ENCODE data around the gene ASTL. TPM values are rescaled to one million over a fixed set of nuclear protein-coding genes. Genes with fewer than 3 reads are reported as not detected.
A peak's percentile ranks its signal among the peaks of the same experiment; 100 is the strongest.
"Not testable (repeated sequence)": the region's sequence is repeated elsewhere in the genome, so short reads cannot be mapped to it uniquely, and the experiment has no call there.

Gene ASTL
- total RNA-seq, 2 donors from 2014 or later = 0.31 to 0.45 TPM

DNA sequence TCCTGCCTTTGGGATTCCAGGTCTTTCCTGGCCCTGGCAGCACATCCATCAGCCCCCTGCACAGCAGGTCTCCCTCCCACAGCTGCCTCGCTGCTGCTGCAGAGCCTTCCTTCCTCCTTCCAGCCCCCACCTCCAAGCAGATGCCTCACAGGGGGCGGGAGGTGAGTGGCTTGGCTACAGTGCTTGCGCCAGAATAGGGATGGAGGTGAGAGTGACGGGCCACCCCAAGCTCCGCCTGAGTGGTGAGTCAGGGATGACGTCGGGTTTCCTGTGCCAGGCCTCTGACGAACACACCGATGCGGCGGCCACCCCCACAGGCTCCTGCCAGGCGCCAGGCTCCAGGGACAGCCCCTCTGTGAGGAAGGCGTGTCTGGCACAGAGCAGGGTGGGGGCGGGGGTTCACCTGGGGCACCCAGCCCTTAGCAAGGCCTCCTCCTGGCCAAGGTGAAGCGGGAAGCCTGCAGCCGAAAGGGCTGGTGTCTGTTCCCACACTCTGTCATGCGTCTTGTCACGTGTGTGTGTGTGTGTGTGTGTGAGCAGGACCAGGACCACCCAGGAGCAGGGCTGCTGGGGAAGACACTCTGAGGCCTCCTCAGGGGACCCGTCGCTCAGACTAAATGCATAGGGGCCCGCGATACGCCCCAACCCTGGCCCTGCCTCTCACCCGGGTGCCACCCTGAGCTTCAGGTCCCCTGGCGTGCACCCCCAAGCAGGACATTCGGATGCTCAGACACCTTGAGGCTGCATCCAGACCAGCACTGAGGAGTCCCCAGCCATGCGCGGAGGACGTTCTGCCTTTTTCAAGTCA lies 10.3 kb upstream of the ASTL start:
- intact Hi-C loops (cut with DNase I, micrococcal nuclease) = no loop called here
- peak; percentile 61 for ATAC-seq
- peak; percentile 83 to 84 for DNase-seq

DNA sequence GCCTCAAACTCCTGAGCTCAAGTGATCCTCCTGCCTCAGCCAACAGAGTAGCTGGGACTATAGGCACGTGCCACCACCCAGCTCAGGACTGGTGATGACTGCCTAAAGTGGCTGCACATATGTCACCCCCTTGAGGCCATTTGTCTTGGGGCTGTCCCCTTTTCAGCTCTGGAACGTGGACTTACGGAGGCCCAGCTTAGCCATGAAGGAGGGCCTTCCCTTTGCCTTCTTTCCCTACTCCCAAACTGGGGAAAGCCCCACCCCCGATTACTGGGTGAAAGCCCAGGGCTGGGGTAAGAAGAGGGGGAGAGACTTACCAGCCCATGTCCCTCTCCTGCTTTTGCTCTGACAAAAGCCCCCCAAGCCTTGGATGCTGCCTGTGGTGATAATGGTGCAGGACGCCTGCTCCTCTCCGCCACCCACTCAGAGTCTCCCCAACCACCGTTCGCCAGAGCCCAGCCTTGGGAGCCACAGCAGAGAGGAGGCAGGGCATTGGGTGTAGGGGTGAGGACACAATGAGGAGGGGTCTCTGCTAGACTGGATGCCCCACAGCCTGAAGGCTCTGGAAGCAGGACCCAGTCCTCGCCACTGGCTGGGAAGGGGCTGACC lies 9.4 kb upstream of the ASTL start:
- intact Hi-C loops (cut with DNase I, micrococcal nuclease) = no loop called here
- DNase-seq (peak in 1 of 2 donors; percentile 24), ATAC-seq (no peak)

DNA sequence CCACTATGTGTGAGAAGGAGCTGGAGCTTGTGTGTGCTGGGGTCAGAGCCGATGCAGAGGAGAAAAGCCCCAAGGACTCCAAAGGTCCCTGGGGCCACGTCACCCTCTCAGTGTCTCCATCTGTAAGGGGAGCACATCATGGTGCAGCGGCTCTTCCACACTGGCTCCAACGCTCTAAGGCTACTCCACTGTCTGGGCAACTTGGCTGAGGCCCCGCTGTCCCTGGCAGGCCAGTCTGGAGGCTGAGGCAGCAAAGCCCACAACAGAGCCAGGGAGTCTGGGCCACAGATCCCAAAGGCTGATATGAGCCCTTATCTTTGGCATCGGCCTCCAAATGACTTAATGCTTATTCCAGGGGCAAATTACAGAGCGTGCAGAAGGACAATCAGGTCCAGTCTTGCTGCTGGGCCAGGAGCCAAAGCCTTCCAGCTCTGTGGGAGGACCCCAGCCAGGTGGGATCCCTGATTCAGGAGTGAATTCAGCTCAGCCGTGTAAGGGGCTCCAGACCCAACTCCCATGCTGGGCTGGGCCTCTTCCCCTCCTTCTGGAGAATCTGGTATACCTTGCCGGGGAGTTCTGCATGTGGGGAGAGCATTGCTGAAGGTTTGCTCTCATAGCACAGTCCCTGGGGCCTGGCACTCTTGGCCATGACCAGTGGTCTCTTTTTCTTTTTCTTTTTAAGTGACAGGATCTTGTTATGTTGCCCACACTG lies 8.7 kb upstream of the ASTL start:
- no peak for ATAC-seq
- DNase-seq = peak in 1 of 2 donors; percentile 17
- intact Hi-C loops (cut with DNase I, micrococcal nuclease) = no loop called here

DNA sequence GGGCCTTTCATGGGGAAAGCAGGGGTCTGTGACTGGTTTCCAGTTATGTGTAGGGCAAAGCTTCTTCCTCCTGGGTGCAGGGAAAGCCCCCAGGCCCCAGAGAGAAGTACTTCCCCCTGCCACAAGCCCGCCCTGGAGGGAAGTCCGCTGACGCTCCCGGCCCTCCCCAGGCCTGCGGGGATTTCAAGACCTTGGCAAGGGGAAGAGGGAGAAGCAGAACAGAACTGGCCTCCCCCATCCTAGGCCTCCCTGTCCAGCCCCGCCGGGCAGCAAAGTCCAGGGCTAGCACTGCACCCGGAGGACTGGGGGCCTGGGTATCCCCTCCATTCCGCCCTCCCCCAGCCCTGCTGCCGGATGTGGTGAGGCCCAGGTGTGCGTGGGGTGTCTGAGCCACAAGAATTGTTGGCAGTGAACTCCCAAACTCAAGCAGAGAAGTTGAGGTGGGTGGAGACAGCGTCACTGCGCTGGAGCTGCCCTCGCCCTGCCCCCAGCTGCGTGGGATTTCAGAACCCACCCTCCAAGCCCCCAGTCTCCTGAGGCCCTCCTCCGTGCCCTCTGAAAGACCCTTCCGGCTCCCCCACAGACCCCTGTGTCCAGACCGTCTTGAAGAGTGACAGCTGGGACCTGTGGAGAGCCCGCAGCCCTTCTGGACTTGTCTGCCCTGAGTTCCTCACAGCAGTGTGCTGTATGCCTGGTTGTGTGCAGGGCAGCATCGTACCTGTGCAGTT lies 8.0 kb upstream of the ASTL start:
- intact Hi-C loops (cut with DNase I, micrococcal nuclease) = no loop called here
- DNase-seq (peak; percentile 58 to 65), ATAC-seq (no peak)

DNA sequence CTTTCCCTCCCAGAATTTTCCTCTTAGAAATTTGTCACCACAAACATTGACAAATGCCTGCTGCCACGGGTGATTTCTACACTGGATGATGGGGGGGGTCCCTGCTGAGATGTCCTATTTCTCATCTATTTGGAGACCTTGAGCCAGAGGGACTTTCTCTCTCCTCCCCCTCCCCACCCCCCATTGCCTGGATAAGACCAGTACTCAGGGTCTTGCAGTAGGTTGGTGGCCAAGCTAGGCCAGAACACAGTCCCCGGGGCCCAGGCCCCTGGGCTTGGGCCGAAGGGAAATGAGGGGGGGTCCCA lies 7.5 kb upstream of the ASTL start:
- ATAC-seq (no peak), DNase-seq (peak in 1 of 2 donors; percentile 32)
- intact Hi-C loops (cut with DNase I, micrococcal nuclease) = no loop called here

DNA sequence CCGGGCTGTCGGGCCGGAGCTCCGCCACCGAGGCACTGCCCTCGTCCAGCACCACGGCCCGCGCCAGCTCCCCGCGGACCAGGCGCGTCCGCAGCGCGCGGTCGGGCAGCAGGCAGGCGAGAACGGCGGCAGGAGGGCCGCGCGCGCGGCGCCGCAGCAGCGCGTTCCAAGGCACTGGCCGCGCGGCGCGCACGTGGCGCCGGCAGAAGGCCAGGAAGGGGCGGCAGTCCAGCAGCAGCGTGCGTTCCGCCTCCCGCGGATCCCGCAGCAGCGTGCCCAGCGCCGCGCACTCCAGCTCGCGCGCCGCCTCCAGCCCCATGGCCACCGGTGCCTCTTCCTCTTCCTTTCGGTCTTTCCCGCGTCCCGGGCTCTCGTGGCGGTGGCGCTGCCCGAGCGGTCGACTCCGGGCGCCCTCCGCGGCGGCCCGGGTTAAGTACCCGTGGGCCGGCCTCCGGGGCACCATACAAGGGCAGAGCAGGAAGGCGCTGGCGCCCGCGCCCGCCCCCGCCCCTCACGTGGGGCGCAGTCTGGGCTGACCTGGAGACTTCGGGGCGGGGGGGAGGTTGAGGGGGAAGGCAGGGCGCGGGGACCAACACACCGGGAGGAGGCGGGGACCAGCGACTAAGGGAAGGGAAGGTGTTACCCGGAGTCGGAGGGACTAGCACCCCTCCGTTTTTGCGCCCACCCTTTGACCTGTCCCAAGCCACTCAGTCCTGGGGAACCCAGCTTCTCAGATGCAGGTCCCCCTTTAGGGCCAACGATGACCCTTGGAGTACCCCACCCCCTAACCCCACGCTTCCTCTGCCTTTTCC lies 6.9 kb upstream of the ASTL start, which contains the start of gene DUSP2:
DUSP2 (minus strand) TSS at position 405 of the 812 bp plus-strand sequence; CDS start at position 319, 86 bp downstream.
- intact Hi-C loops (cut with DNase I, micrococcal nuclease) = no loop called here
- ATAC-seq = peak; percentile 74
- DNase-seq = peak; percentile 82 to 84

DNA sequence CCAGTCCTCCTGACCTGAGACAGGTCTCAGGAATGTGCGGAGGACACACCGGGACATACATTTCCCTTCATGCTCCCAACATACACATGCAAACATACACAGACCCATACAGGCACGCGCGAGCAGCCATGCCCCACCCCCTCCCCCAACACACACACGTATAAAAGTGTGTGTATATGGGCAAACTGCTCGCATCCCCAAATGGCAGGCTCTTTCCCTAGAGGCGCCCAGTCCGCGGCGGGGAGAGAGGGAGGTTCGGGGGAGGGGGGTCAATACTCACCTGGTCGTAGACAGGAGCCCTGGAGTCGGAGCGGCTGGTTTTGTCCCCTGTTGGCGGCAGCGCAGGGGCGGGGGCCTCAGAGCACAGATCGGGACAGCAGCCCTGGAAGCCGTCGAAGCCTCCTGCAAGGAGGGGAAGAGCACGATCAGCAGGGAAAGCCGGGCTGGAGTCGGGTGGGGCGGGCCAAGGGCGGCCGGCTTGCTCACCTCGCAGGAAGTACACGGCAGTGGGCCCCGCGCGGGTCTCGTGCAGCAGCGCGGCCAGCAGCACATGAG lies 6.3 kb upstream of the ASTL start:
- intact Hi-C loops (cut with DNase I, micrococcal nuclease) = no loop called here
- DNase-seq (peak; percentile 34 to 69), ATAC-seq (peak; percentile 44)

DNA sequence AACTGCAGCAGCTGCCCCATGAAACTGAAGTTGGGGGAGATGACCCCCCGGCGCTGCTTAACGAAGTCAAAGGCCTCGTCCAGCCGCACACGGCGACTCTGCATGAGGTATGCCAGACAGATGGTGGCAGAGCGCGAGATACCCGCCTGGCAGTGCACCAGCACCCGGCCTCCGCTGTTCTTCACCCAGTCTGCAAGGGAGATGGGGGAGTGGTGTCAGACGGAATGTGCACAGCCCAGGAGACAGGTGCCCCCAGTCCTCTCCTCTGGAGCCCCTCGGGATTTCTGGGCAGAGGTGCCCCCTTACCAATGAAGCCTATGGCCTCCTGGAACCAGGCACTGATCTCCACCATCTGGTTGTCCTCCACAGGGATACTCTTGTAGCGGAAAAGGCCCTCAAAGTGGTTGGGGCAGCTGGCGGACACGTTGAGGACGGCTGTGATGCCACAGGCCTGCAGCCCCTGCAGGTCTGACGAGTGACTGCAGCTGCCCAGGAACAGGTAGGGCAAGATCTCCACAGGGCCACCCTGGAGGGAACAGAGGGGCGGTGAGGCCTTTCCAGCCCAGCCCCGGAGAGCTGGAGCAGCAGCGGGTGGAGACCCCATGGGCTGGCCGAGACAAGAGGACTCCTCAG lies 5.7 kb upstream of the ASTL start:
- intact Hi-C loops (cut with DNase I, micrococcal nuclease) = no loop called here
- ATAC-seq = peak; percentile 26
- DNase-seq = no peak

DNA sequence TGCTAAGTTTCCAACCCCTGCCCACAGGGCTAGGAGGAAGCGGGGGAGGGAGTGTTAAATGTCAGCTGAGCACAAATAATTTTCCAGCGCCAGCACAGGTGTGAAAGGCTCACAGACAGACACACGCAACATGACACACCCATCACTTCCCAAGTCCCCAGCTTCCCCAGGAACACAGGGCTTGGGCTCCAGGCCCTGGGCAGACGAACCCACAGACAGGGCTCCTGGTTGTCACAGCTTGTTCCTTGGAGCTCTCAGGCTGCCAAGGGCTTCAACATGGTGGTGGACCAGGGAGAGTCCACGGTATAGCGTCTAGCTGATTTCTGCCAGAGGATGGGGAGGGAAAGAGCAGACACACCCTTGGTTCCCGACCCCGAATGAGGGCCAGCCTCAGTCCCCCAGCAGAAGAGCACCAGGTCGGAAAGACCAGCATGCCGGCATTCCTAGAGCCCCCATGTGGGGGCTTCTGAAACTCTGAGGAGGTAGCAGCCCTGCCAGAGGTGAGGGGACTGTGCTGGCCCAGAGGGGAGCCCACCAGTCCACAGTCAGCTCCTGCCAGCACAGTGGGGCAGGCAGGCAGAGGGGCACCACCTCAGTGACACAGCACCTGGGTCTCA lies 5.0 kb upstream of the ASTL start:
- DNase-seq (no peak), ATAC-seq (no peak)
- intact Hi-C loops (cut with DNase I, micrococcal nuclease) = no loop called here

DNA sequence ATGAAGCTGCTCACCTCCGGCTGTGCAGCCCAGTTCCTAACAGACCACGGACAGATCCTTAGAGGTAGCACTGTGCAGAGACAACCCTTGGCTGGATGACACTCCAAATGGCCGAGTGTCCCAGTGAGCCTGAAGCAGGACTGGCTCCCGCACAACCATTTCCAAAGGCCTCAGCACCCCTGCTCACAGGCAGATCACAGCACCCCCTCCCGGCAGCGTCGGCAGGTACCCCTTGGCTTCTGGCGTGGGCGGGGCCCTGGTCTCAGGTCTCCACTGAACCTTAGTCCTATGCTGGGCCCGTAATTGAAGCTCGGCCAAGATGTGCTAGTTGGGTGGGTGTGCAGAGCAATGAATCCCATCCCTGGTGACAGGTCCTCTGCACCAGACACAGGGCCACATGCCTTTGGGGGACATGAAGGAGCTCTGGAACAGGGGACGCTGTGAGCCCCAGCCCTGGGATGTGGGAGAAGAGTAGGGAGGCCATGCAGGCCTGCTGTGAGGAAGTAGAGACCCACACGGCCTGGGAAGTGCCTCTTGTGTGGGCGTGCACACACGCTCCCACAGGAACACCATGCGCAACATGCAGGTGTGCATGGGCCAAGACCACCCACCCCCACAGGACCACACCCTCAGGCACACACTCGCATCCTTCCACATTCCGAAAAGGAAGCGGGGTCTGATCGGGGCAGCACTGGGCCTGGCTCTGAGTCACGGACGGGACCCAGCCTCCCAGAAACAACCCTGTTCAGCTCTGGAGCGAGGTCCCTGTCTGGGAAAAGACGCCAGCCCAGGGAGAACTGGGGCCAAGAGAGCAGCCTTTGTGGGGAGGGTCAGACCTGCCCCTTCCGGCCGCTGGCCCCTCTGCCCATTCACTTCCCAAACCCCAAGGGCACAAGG lies 4.2 kb upstream of the ASTL start:
- DNase-seq (no peak), ATAC-seq (no peak)
- intact Hi-C loops (cut with DNase I, micrococcal nuclease) = no loop called here

DNA sequence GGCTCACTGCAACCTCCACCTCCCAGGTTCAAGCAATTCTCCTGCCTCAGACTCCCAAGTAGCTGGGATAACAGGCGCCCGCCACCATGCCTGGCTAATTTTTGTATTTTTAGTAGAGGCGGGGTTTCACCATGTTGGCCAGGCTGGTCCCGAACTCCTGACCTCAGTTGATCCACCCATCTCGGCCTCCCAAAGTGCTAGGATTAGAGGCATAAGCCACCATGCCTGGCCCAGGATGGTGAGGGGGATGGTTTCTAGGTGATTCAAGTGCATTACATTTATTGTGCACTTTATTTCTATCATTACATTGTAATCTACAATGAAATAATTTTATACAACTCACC lies 3.3 kb upstream of the ASTL start:
- ATAC-seq; intact Hi-C loops (cut with DNase I, micrococcal nuclease); DNase-seq: not testable (repeated sequence)

DNA sequence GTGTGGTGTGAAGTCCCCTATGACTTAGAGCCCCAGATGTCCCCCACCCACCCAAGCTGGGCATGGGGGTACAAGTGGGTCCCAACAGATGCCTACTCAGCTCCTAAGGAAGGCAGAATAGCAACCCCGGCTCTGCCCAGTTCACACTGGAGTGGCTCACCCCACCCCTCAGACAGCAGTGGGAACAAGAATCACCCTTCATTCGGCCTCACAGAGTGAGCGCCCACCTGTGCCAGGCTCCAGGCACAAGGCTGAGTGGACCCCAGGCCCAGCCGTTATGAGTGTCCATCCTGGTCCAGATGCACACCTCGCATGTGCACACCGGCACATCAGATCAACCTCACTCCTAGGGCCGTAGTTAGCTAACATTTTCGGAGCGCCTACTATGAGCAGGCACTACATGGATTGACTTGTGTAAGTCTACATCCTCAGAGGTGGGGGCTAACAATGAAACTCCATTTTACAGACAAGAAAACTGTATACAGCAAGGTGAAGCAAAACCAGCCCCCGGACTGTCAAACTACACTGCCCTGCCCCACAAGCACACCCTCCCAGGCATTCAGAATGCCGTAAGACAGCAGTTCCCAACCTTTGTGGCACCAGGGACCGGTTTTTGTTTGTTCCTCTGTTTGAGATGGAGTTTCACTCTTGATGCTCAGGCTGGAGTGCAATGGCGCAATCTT lies 2.8 kb upstream of the ASTL start:
- intact Hi-C loops (cut with DNase I, micrococcal nuclease) = no loop called here
- ATAC-seq = no peak
- DNase-seq = no peak

DNA sequence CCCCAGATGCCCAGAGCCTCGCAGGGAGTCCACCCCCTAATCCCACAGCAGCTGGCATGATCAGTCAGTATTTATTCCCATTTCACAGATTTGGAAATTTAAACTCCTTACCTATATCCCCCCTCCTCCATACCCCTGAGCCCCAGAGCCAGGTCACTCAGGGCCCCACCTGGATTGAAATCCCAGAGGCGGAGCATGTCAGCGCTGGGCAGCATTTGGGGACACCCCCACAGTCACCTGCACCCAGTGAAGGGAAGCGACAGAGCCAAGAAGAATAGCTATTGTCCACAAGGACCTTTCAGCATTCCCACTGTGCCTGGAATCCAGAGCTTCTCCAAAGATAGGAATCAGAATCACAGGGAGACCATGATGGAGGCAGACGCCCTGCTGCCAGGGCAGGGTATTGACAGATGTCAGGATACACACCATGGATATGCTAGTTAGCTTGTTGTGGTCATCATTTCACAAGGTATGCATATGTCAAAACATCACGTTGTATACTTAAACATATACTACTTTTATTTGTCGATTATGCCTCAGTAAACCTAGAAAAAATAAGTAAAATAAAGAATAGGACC lies 968 bp upstream of the ASTL start:
- no peak for ATAC-seq
- DNase-seq = no peak
- intact Hi-C loops (cut with DNase I, micrococcal nuclease) = no loop called here

DNA sequence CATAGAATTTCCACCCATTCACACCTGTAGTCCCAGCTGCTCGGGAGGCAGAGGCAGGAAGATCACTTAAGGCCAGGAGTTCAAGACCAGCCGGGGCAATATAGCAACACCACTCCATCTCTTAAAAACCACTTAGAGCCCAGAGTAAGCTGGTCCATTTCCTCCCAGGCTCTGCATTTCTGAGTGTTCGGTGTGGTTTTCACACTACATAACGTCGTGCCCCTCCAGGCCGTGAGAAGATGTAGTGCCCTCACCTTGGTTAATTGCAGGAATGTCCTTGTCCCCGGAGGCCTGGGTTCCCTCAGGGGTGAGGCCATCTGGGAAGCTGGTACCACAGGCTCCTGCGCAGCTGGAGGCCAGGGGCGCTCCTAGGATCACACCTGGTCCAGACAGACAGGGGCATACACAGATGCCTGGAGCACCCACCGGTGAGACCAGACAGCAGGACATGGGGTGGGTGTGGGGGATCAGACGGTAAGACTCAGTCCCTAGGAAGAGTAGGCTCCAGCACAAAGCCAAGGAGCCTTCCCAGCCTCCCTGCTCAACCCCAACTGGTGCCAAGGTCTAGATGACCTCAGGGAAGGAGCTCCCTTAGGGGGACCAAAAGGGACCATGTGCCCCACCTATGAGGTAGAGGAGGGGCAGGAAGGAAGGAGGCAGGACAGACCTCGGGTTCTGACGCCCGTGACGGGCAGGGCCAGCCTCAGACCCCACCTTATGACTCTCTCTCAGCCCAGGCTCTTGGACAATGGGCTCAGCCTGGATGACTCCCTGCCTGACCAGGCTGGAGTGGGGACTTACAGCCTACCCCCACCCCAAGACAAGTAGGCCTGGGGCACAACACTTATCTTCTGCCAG lies 752 bp downstream of the ASTL start:
- DNase-seq = no peak
- peak; percentile 8 for ATAC-seq
- intact Hi-C loops (cut with DNase I, micrococcal nuclease) = no loop called here

All from left colon (tissue), 2 donors.